HepG2 (cell line): ENCODE data around the gene CENPB. TPM values are rescaled to one million over a fixed set of nuclear protein-coding genes. Genes with fewer than 3 reads are reported as not detected.

Source experiments
- CERS6 ChIP-seq: sonication (generic); formaldehyde crosslinking; IDR thresholded peaks from 2 replicates; pipeline ENCODE4 v1.5.0; 2020; ENCODE audit warnings: missing genetic modification reagents
- ELF4 ChIP-seq: sonication (generic); formaldehyde crosslinking; IDR thresholded peaks from 2 replicates; pipeline ENCODE4 v1.5.0; 2020; ENCODE audit warnings: missing genetic modification reagents, mild to moderate bottlenecking, moderate library complexity, borderline replicate concordance
- ESRRA ChIP-seq: sonication (generic); formaldehyde crosslinking; IDR thresholded peaks from 2 replicates; pipeline ENCODE4 v1.5.1; 2020; ENCODE audit warnings: mild to moderate bottlenecking, low read depth, missing genetic modification reagents
- FOXA1 ChIP-seq, 2 experiments: fragments of 450-650 bp in 1 of 2; sonication (generic) in 1 of 2; formaldehyde crosslinking in 1 of 2; IDR thresholded peaks; 2 replicates each; pipeline versions ENCODE4 v1.4.0 to v1.6.1; 2016 to 2020; ENCODE audit warnings: missing genetic modification reagents in 1 of 2
- HCFC1 ChIP-seq: fragments of 150-350 bp; IDR thresholded peaks from 2 replicates; pipeline ENCODE4 v1.6.1; 2014; ENCODE audit warnings: low read depth, low read length
- HNRNPH1 ChIP-seq: fragments of 200-400 bp; formaldehyde crosslinking; optimal IDR thresholded peaks from 2 replicates; pipeline ENCODE3; 2017; ENCODE audit warnings: mild to moderate bottlenecking, low read depth, low read length
- KAT7 ChIP-seq: IDR thresholded peaks from 2 replicates; pipeline ENCODE4 v1.6.1; 2018; ENCODE audit warnings: borderline replicate concordance, missing compliant biosample characterization
- KLF16 ChIP-seq, 2 experiments: sonication (generic) in 1 of 2; formaldehyde crosslinking in 1 of 2; IDR thresholded peaks; 2 replicates each; pipeline versions ENCODE4 v1.6.1 to v1.8.0; 2016 to 2023; ENCODE audit warnings: missing genetic modification reagents in 2 of 2, missing compliant biosample characterization in 1 of 2
- PCBP2 ChIP-seq: fragments of 200-400 bp; formaldehyde crosslinking; optimal IDR thresholded peaks from 2 replicates; pipeline ENCODE3; 2018; ENCODE audit warnings: low read length, low read depth; ENCODE audit not compliant: poor library complexity, severe bottlenecking
- PPARG ChIP-seq: conservative IDR thresholded peaks from 2 replicates; pipeline ENCODE4 v1.6.1; 2016; ENCODE audit warnings: missing biosample characterization, missing genetic modification reagents
- PRDM10 ChIP-seq: sonication (generic); formaldehyde crosslinking; IDR thresholded peaks from 2 replicates; pipeline ENCODE4 v1.4.0; 2020; ENCODE audit warnings: low read depth, missing genetic modification reagents
- RNF219 ChIP-seq: sonication (generic); formaldehyde crosslinking; IDR thresholded peaks from 2 replicates; pipeline ENCODE4 v1.5.0; 2020; ENCODE audit warnings: mild to moderate bottlenecking, missing genetic modification reagents
- SKIL ChIP-seq: sonication (generic); formaldehyde crosslinking; IDR thresholded peaks from 2 replicates; pipeline ENCODE4 v1.8.0; 2022; ENCODE audit warnings: missing genetic modification reagents, mild to moderate bottlenecking, moderate library complexity, borderline replicate concordance
- THRA ChIP-seq: sonication (generic); formaldehyde crosslinking; IDR thresholded peaks from 2 replicates; pipeline ENCODE4 v1.4.0; 2020; ENCODE audit warnings: missing genetic modification reagents, borderline replicate concordance
- YEATS2 ChIP-seq: sonication (generic); formaldehyde crosslinking; IDR thresholded peaks from 2 replicates; pipeline ENCODE4 v1.4.0; 2020; ENCODE audit warnings: missing genetic modification reagents, borderline replicate concordance
- ZFP1 ChIP-seq: IDR thresholded peaks from 2 replicates; pipeline ENCODE4 v1.6.1; 2016
- ZFP37 ChIP-seq: sonication (generic); formaldehyde crosslinking; IDR thresholded peaks from 2 replicates; pipeline ENCODE4 v1.4.0; 2020; ENCODE audit warnings: missing genetic modification reagents, borderline replicate concordance
- ZNF572 ChIP-seq: sonication (generic); formaldehyde crosslinking; IDR thresholded peaks from 2 replicates; pipeline ENCODE4 v1.5.1; 2020; ENCODE audit warnings: mild to moderate bottlenecking, missing genetic modification reagents
- ZNF768 ChIP-seq: sonication (generic); formaldehyde crosslinking; IDR thresholded peaks from 2 replicates; pipeline ENCODE4 v1.4.0; 2020; ENCODE audit warnings: missing genetic modification reagents
- ZZZ3 ChIP-seq: sonication (generic); formaldehyde crosslinking; IDR thresholded peaks from 2 replicates; pipeline ENCODE4 v1.4.0; 2020; ENCODE audit warnings: missing genetic modification reagents, mild to moderate bottlenecking, borderline replicate concordance
- polyA plus RNA-seq, 8 experiments: library from polyadenylated mRNA; depleted of rRNA in 3 of 8; stranded (reverse) in 7 of 8; unstranded in 1 of 8; fragments of >200 nt; fragmentation: Illumina TruSeq in 4 of 8; extraction: Trizol in 4 of 8; gene quantifications; 2 replicates each; pipeline versions ENCODE4 v1.2.1 to v1.2.3, GENCODE V29; 2011 to 2016; ENCODE audit warnings: low read depth in 4 of 8, missing spikeins in 1 of 8, mixed read lengths in 1 of 8; ENCODE audit not compliant: insufficient read depth in 1 of 8
- total RNA-seq, 5 experiments: library from RNA; depleted of rRNA; stranded (reverse); fragments of >200 nt; fragmentation: Illumina TruSeq; extraction: Trizol; gene quantifications; 2 replicates each; pipeline ENCODE4 v1.2.3, GENCODE V29; 2016; ENCODE audit warnings: low read depth in 1 of 5

CENPB gene
- total and polyA plus RNA-seq, 2 of the 13 experiments (the other 11 are each of a cell fraction or from before 2014, with no cell fraction given): 10.4 to 54.5 TPM

GRCh38 chr20:3786126-3786484 is 435 bp downstream of the CENPB start (continued):
- TF ChIP-seq PRDM10 (CRISPR knock-in tag) (no peak), ZNF572 (CRISPR knock-in tag) (no peak), RNF219 (CRISPR knock-in tag) (no peak), ZFP37 (CRISPR knock-in tag) (0 out of 2 replicates have a peak, but pooled peaks have one; percentile 52), KAT7 (CRISPR knock-in tag) (no peak), SKIL (CRISPR knock-in tag) (no peak), ELF4 (CRISPR knock-in tag) (no peak), CERS6 (CRISPR knock-in tag) (no peak), PCBP2 (no peak), KLF16 (CRISPR knock-in tag; IDR thresholded peaks at IDR 0.05) (0 out of 4 replicates have a peak, but pooled peaks of 1 of the 2 experiments have one; percentile 58), ZZZ3 (CRISPR knock-in tag) (no peak), YEATS2 (CRISPR knock-in tag) (0 out of 2 replicates have a peak, but pooled peaks have one; percentile 35), ZNF768 (peak; percentile 50; the same call in 1 of the 2 replicates), ESRRA (CRISPR knock-in tag) (no peak), HNRNPH1 (no peak), FOXA1 (IDR thresholded peaks at IDR 0.05) (no peak), FOXA1 (CRISPR knock-in tag; IDR thresholded peaks at IDR 0.05) (0 out of 2 replicates have a peak, but pooled peaks have one; percentile 24), PPARG (no peak), ZFP1 (CRISPR knock-in tag) (no peak), HCFC1 (no peak), THRA (CRISPR knock-in tag) (no peak)
